Panc1 (cell line): ENCODE results near the gene CDH12. TPM values are rescaled to one million over a fixed set of nuclear protein-coding genes. Genes with fewer than 3 reads are reported as not detected.
"Not testable (repeated sequence)": the region's sequence is repeated elsewhere in the genome, so short reads cannot be mapped to it uniquely, and the experiment has no call there.

Source experiments
- ATAC-seq: fragments of 200-7000 bp; cut with Tn5 transposase; 2 replicates; pipeline ENCODE4 v1.9.1; 2020; ENCODE audit warnings: mild to moderate bottlenecking, moderate library complexity
- BruUV-seq: library from RNA; stranded (reverse); fragments of 400-500 nt; replicated peaks from 2 replicates; lab custom pipeline; 2021; lab: Mats Ljungman, UMichigan
- CTCF ChIA-PET: fragments of 300-600 bp; sonication (Branson Sonifier 250); formaldehyde crosslinking; loops from one replicate; lab custom pipeline; 2022; ENCODE audit warnings: antibody characterized with exemption; lab: Charles Lee
- POLR2A ChIA-PET: fragments of 300-600 bp; sonication (Branson Sonifier 250); formaldehyde crosslinking; loops from one replicate; lab custom pipeline; 2022; ENCODE audit warnings: antibody characterized with exemption; lab: Charles Lee
- DNase-seq: peaks from one replicate; pipeline ENCODE4 v3.0.0-alpha.2; 2010; ENCODE audit warnings: low read depth, low spot score
- H3K27ac ChIP-seq: 2 replicates; pipeline ENCODE4 v1.5.1; 2011; ENCODE audit warnings: mild to moderate bottlenecking, low read length, inconsistent platforms
- H3K27me3 ChIP-seq: fragments of 200-500 bp; sonication (Bioruptor generic); 2 replicates; pipeline ENCODE4 v1.6.0; 2014; ENCODE audit warnings: low read length, inconsistent platforms; ENCODE audit not compliant: control insufficient read depth, insufficient read depth
- H3K36me3 ChIP-seq: fragments of 200-500 bp; sonication (Bioruptor generic); 2 replicates; pipeline ENCODE4 v1.5.1; 2014; ENCODE audit warnings: inconsistent platforms, mild to moderate bottlenecking, low read length, moderate library complexity; ENCODE audit not compliant: control insufficient read depth, insufficient read depth
- H3K4me1 ChIP-seq: 2 replicates; pipeline ENCODE4 v1.5.1; 2011; ENCODE audit warnings: inconsistent platforms, mild to moderate bottlenecking, low read length, moderate library complexity; ENCODE audit not compliant: control insufficient read depth, insufficient read depth
- H3K4me3 ChIP-seq, 2 experiments: 2 replicates each; pipeline ENCODE4 v1.5.1; 2011 to 2012; ENCODE audit warnings: low read depth in 2 of 2, low read length in 2 of 2, mild to moderate bottlenecking in 2 of 2, inconsistent platforms in 1 of 2, moderate library complexity in 1 of 2
- H3K9me3 ChIP-seq: fragments of 200-500 bp; sonication (Bioruptor generic); 2 replicates; pipeline ENCODE4 v1.5.1; 2014; ENCODE audit warnings: low read depth, mild to moderate bottlenecking, inconsistent platforms, low read length, moderate library complexity; ENCODE audit not compliant: control insufficient read depth, insufficient read depth
- REST ChIP-seq, 2 experiments: IDR thresholded peaks; 2 replicates each; pipeline ENCODE4 v1.6.1; 2011 to 2012; ENCODE audit warnings: low read depth in 2 of 2, control low read depth in 1 of 2, low read length in 1 of 2, mild to moderate bottlenecking in 1 of 2, moderate library complexity in 1 of 2; ENCODE audit not compliant: insufficient read depth in 1 of 2
- in situ Hi-C: cut with HindIII; loops from 2 replicates; pipeline ENCODE4 v1.10.0; 2016; ENCODE audit warnings: low sequenced_read_pairs, low pct_unique_long_range_greater_than_20kb
- intact Hi-C: fragments of 100-400 bp; cut with micrococcal nuclease; formaldehyde crosslinking; loops from one replicate; pipeline ENCODE4 v1.10.0; 2022; ENCODE audit not compliant: unreplicated experiment
- total RNA-seq: library from RNA; stranded (reverse); gene quantifications from one replicate; pipeline ENCODE4 v1.2.1, GENCODE V29; 2021; ENCODE audit not compliant: unreplicated experiment

The CDH12 gene
- total RNA-seq, 1 experiment from 2014 or later, result not detected

- Histone ChIP-seq H3K27me3 (no peaks in the 10 kb centered on the region), H3K4me3 (no peak overlapping the region), H3K4me1 (no peaks in the 10 kb centered on the region), H3K36me3 (no peaks in the 10 kb centered on the region), H3K9me3 (no peaks in the 10 kb centered on the region), H3K27ac (no peak overlapping the region)
- ATAC-seq, result no peak
- in situ Hi-C loops (no loop called here), intact Hi-C loops (no loop called here)
- TF ChIP-seq REST (IDR thresholded peaks at IDR 0.05; ENCODE audit: insufficient read depth in 1 of 2, low read depth in 2 of 2, low read length in 1 of 2), result no peak
- no peak for DNase-seq
- no TSS peak for BruUV-seq
- POLR2A ChIA-PET, result no interaction called here
- CTCF ChIA-PET, result no interaction called here
Observed at GRCh38 chr5:22023784-22024183, 829.4 kb downstream of the CDH12 start.

- DNase-seq, in situ Hi-C loops, intact Hi-C loops, H3K9me3 ChIP-seq, H3K27ac ChIP-seq, POLR2A ChIA-PET, H3K36me3 ChIP-seq, H3K4me1 ChIP-seq, H3K4me3 ChIP-seq, H3K27me3 ChIP-seq, BruUV-seq, ATAC-seq, CTCF ChIA-PET: not testable (repeated sequence)
Observed at GRCh38 chr5:22012893-22013292, 840.3 kb downstream of the CDH12 start.

DNA sequence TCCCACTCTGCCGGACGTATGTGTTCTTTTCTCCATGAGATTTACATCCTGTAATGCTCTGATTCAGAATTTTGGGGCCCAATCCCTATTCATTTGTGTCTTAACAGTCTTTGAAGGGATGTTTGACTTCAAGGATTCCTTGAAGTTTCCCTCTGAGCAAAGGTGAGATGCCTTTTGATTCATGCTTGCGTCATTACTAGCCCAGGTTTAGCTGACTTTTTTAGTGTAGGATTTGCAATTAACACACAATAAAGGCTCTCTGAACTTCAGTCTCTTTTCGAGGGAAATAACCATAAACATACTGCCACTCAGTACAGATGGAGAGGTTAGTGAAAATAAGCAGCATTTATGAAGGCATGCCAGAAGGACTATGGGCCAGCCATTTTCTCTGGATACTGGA, 842.3 kb downstream of the CDH12 start:
- CTCF ChIA-PET, ATAC-seq, BruUV-seq, H3K36me3 ChIP-seq, POLR2A ChIA-PET, H3K27ac ChIP-seq, H3K9me3 ChIP-seq, H3K27me3 ChIP-seq, H3K4me3 ChIP-seq, H3K4me1 ChIP-seq, intact Hi-C loops, DNase-seq, in situ Hi-C loops: not testable (repeated sequence)

DNA sequence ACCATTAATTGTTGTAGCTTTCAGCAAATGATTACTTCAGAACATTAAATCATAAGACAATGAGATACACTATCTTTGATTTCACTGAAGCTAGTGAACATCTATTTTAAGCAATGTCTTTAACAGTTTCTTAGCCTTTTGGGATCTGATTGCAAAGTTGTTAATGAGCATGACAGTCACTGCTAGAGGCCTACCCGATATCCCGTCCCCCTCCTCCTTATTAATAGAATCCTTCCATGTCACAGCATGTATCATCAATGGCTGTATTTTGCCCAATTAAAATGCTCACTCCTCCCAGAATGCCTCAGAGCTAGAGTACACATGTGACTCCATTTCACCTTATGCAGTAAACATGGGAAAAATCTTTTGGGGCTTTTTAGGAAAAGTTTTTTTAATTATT, 852.0 kb downstream of the CDH12 start:
- H3K9me3 ChIP-seq, BruUV-seq, ATAC-seq, H3K36me3 ChIP-seq, H3K4me3 ChIP-seq, H3K27me3 ChIP-seq, H3K4me1 ChIP-seq, POLR2A ChIA-PET, intact Hi-C loops, DNase-seq, in situ Hi-C loops, H3K27ac ChIP-seq, CTCF ChIA-PET: not testable (repeated sequence)

- H3K4me1 ChIP-seq, intact Hi-C loops, CTCF ChIA-PET, H3K27me3 ChIP-seq, in situ Hi-C loops, BruUV-seq, H3K4me3 ChIP-seq, ATAC-seq, H3K27ac ChIP-seq, H3K36me3 ChIP-seq, H3K9me3 ChIP-seq, DNase-seq, POLR2A ChIA-PET: not testable (repeated sequence)
Observed at GRCh38 chr5:21985799-21986198, 867.3 kb downstream of the CDH12 start.

DNA sequence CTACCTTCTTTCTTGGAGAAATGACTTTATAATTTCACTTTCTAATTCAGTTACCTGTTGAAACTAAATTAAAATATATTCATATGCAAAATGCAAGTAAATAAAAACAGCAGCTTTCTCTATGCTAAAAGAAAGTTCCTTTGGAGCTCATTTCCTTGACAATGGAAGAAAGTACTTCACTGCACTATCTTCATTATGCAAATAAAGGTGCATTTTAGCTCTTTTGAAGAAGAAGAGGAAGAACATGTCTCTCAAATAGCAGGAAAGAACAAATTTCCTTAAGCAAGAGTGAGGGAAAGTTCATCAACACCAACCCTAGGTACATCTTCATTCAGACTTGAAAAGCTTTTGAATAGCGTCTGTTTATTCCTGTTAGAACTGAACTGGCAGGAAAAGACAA, 901.6 kb downstream of the CDH12 start:
- H3K9me3 ChIP-seq, H3K27me3 ChIP-seq, BruUV-seq, in situ Hi-C loops, DNase-seq, H3K4me1 ChIP-seq, intact Hi-C loops, H3K4me3 ChIP-seq, H3K36me3 ChIP-seq, H3K27ac ChIP-seq, CTCF ChIA-PET, POLR2A ChIA-PET, ATAC-seq: not testable (repeated sequence)
